ENCODE data around the gene PEX3.

PEX3 gene

GRCh38 chr6:143531720-143532499, 81.3 kb downstream of the PEX3 start:
- no peak for TF ChIP-seq POLR2AphosphoS5 (IDR thresholded peaks at IDR 0.05; ENCODE audit: low read depth, low read length)
- TF ChIP-seq REST (IDR thresholded peaks at IDR 0.05; ENCODE audit: insufficient read depth in 1 of 2, low read depth in 2 of 2, low read length in 2 of 2), result no peak
- no peak for TF ChIP-seq SIN3A (IDR thresholded peaks at IDR 0.05; ENCODE audit: borderline replicate concordance, insufficient read depth, low read length)
- TF ChIP-seq TAF1 (IDR thresholded peaks at IDR 0.05; ENCODE audit: borderline replicate concordance, insufficient read depth, low read length), result no peak

- no peak for TF ChIP-seq REST (IDR thresholded peaks at IDR 0.05; ENCODE audit: insufficient read depth in 1 of 2, low read depth in 2 of 2, low read length in 2 of 2)
- no peak for TF ChIP-seq TAF1 (IDR thresholded peaks at IDR 0.05; ENCODE audit: borderline replicate concordance, insufficient read depth, low read length)
- no peak for TF ChIP-seq FOXP2 (optimal IDR thresholded peaks at IDR 0.05; ENCODE audit: borderline replicate concordance, extremely low read depth, extremely low read length, insufficient read depth)
- TF ChIP-seq SIN3A (IDR thresholded peaks at IDR 0.05; ENCODE audit: borderline replicate concordance, insufficient read depth, low read length), result no peak
- no peak for TF ChIP-seq POLR2AphosphoS5 (IDR thresholded peaks at IDR 0.05; ENCODE audit: low read depth, low read length)
These were observed 84.6 kb downstream of the PEX3 start for GRCh38 chr6:143535189-143535614.

GRCh38 chr6:143536461-143536865, 85.9 kb downstream of the PEX3 start:
- TF ChIP-seq REST (IDR thresholded peaks at IDR 0.05; ENCODE audit: insufficient read depth in 1 of 2, low read depth in 2 of 2, low read length in 2 of 2), result no peak
- no peak for TF ChIP-seq TAF1 (IDR thresholded peaks at IDR 0.05; ENCODE audit: borderline replicate concordance, insufficient read depth, low read length)
- no peak for TF ChIP-seq FOXP2 (optimal IDR thresholded peaks at IDR 0.05; ENCODE audit: borderline replicate concordance, extremely low read depth, extremely low read length, insufficient read depth)
- TF ChIP-seq SIN3A (IDR thresholded peaks at IDR 0.05; ENCODE audit: borderline replicate concordance, insufficient read depth, low read length), result no peak
- TF ChIP-seq POLR2AphosphoS5 (IDR thresholded peaks at IDR 0.05; ENCODE audit: low read depth, low read length), result no peak

GRCh38 chr6:143536866-143537691, 86.5 kb downstream of the PEX3 start:
- TF ChIP-seq SIN3A (IDR thresholded peaks at IDR 0.05; ENCODE audit: borderline replicate concordance, insufficient read depth, low read length) (no peak), REST (IDR thresholded peaks at IDR 0.05; ENCODE audit: insufficient read depth in 1 of 2, low read depth in 2 of 2, low read length in 2 of 2) (no peak), TAF1 (IDR thresholded peaks at IDR 0.05; ENCODE audit: borderline replicate concordance, insufficient read depth, low read length) (no peak), FOXP2 (optimal IDR thresholded peaks at IDR 0.05; ENCODE audit: borderline replicate concordance, extremely low read depth, extremely low read length, insufficient read depth) (no peak), POLR2AphosphoS5 (IDR thresholded peaks at IDR 0.05; ENCODE audit: low read depth, low read length) (no peak)
